ENCODE measurements around the gene GRID1.
"Not testable (repeated sequence)": the region's sequence is repeated elsewhere in the genome, so short reads cannot be mapped to it uniquely, and the experiment has no call there.

The GRID1 gene

GRCh38 chr10:85993840-85994507 is 372.6 kb downstream of the GRID1 start:
- DNase-seq (ENCODE audit: low read depth): no peak

- no peak for DNase-seq (ENCODE audit: low read depth)
Observed at GRCh38 chr10:85993140-85993539, 373.5 kb downstream of the GRID1 start.

GRCh38 chr10:85992324-85992723 is 374.3 kb downstream of the GRID1 start:
- no peak for DNase-seq (ENCODE audit: low read depth)

DNA sequence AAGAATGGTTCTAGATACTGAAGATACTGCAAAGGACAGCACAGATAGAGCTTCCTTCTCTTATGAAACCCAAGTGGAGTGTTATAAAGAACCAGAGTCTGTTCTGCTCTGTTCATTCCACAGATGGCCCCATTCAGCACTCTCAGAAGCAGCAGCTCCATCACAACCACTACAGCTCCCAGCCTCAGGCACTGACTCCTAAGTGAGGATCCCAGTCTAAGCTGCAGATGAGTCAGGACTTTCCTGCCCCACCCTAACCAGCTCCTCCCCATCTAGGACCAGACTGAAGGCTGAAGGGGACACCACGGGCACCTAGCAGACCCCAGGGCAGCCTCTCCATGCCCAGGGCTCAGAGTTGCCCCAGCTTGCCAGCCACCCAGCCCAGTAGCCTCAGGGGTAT is 379.8 kb downstream of the GRID1 start:
- no peak for DNase-seq (ENCODE audit: low read depth)

DNA sequence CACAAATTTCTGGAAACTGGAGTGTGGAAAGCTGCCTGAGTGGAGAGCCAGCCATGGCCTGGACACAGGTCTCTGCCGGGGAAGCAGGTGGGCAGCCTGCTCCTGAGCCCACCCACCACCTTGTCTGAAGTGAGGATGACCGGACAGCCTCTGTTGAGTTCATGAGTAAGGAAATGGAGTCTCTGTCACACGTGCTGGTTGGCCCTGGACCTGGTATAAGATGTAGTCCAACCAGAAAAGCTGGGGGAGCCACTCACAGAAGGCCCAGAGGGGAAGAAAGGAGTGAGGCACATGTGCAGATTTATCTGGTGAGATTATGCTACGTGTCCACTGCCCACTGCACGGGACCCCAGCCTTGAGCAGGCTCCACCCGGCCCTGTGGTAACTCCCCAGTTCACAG is 383.5 kb downstream of the GRID1 start:
- DNase-seq (ENCODE audit: low read depth): no peak

GRCh38 chr10:85979598-85979997 is 387.0 kb downstream of the GRID1 start:
- DNase-seq (ENCODE audit: low read depth): no peak

DNA sequence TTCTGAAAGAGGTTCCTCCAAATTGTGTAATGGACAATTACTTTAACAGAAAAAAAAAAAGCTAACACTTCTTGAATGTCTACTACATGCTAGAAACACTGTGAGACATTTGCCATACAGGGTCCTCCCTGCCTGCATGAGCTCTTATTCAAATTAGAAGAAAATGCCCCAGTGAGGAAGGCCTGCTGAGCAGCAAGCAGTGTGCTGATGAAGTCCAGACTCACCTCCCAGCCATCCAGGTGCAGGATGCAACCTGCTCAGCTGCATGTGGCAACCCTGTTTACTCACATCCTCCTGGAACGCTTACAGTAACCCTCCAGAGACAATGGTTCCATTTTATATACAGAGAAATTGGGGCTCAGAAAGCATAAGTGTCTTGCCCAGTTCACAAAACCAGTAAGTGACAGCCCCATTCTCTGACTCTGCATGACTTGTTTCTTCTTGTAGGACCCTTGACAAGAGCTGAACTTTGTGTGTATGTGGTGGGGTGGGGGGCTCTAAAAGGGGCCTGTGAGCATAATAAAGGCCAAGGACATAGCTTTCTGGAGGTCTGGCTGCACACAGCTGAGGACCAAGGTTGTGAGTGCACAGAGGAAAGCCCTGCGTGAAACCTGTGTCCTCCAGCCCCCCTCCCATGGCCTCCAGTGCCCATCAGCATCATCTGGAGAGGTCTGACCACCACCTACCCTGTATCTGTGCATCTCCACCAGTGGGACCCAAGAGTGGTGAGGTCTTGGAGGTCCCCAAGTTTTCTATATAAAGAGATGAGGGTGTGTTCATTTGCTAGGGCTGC is 387.8 kb downstream of the GRID1 start:
- no peak for DNase-seq (ENCODE audit: low read depth)

DNA sequence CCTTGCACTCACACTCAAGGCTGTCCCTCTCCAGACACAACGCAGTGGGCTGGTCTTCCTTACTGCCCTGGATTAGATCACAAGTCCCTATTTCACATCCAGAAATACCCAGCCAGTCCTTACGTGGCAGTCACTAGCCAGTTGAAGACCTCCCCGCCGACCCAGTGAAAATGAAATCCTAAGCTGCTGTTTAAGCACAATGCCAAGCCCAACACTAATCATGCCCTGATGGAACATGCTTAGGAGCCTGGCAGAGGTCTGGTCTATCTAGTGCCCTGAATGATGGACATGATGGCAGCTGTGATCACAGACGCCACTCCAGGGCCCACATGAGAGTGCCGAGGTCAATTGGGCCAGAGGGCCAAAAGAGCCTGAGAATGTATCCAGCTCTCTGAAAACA is 389.0 kb downstream of the GRID1 start:
- no peak for DNase-seq (ENCODE audit: low read depth)

GRCh38 chr10:85976267-85976793 is 390.3 kb downstream of the GRID1 start:
- DNase-seq (ENCODE audit: low read depth): no peak

DNA sequence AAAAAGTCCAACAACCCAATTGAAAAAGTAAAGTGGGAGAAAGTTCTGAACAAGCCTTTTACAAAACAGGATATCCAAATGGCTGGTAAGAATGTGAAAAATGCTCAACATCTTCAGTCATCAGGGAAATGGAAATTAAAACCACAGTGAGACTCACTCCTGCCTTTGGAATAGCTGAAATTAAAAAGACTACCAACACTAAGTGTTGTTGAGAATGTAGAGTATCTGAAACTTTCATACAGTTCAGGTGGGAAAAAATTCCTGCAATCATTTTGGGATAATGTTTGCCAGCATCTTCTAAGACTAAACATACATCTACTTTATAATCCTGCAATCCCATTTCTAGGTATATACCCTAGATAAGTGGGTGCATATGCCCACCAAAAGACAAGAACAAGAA is 395.1 kb downstream of the GRID1 start:
- DNase-seq (ENCODE audit: low read depth): no peak

DNA sequence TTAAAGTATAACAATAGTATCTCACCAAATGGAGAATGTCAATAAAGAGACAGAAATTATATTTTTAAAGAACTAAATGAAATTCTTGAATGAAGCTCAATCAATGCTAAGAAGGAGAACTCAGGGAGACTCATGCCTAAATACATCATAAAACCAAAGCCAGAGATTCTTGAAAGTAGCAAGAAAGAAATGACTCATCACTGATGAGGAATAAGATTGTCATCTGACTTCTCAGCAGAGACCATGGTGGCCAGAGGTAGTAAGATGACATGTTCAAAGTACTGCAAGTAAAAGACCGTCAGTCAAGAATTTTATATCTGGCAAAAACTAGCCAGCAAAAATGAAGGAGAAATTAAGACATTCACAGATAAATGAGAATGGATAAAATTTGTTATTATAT is 399.0 kb downstream of the GRID1 start:
- no peak for DNase-seq (ENCODE audit: low read depth)

DNA sequence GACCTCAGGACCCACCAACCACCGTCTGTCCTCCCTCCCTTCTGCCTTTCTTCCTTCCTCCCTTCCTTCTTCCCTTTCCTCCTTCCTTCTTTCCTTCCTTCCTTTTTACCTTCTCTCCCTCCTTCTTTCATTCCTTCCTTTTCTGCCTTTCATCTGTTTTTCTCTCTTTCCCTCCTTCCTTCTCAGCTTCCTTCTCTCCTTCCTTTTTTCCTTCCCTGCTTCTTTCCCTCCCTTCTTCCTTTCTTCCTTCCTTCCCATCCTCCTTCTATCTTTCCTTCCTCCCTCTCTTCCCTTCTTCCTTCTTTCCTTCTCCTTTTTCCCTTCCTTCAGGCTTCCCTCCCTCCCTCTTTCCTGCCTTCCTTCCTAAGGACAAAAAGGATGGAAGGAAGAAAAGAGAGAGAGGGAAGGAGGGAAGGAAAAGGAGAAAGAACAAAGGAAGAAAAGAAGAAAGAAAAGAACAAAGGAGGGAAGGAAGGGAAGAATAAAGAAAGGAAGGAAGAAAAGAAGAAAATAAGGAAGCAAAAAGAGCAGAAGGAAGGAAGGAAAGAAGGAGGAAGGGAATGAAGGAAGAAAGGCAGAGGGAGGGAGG is 405.0 kb downstream of the GRID1 start:
- no peak for DNase-seq (ENCODE audit: low read depth)

DNA sequence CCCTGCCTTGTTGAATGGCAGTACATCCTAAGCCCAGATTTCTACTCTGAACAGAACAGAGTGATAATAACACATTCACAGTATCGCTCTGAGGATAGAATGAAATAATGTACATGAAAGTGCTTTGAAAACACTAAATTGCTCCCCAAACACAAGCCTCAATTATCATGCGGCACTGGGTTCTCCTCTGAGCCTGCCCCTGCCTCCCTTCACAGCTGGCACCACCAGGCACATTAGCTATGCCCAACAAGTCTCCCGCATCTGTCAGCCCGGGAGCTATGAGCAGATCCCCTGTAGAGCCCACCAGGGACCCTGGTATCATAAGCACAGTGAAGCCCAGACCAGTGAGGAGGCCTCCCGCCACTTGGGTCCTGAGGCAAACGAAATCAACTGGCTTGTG is 405.5 kb downstream of the GRID1 start:
- no peak for DNase-seq (ENCODE audit: low read depth)

DNA sequence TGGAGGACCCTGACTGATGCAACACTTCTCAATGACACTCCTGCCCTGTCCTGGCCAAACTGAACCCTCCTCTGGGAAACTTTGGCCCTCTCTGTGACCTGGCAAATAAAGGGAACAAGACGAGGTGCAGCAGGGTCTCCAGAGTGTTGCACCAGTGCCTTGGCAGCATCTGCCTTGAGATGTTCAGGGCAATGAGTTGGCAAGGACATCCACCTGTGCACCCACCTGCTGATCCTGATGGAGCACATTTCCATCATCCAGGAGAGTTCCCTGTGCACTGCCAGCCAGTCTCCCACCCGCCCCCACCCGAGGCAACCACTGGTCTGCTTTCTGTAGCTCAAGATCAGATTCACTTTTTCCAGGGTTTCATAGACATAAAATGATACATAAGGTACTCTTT is 407.4 kb downstream of the GRID1 start:
- no peak for DNase-seq (ENCODE audit: low read depth)

DNA sequence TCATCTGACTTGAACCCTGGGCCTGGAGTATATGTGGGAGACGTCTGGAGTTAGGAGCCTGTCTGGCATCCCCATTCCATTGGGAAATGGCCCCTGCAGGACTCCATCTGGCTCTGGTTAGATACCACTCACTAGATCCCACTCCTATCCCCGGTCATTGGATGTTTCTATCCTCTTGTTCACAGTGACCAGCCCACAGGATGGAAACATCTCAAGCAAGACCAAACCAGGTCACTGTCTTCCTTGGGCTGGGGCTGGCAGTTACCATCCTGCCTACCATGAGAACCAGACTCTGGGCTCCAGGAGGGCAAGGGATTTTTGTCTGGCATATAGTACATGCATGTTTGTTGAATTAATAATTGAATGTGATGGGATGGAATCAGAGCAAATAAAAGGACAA is 415.7 kb downstream of the GRID1 start:
- no peak for DNase-seq (ENCODE audit: low read depth)

GRCh38 chr10:85946713-85947326 is 419.8 kb downstream of the GRID1 start:
- no peak for DNase-seq (ENCODE audit: low read depth)

GRCh38 chr10:85936161-85936560 is 430.4 kb downstream of the GRID1 start:
- DNase-seq (ENCODE audit: low read depth): no peak

GRCh38 chr10:85934586-85934985 is 432.0 kb downstream of the GRID1 start:
- DNase-seq (ENCODE audit: low read depth): no peak

DNA sequence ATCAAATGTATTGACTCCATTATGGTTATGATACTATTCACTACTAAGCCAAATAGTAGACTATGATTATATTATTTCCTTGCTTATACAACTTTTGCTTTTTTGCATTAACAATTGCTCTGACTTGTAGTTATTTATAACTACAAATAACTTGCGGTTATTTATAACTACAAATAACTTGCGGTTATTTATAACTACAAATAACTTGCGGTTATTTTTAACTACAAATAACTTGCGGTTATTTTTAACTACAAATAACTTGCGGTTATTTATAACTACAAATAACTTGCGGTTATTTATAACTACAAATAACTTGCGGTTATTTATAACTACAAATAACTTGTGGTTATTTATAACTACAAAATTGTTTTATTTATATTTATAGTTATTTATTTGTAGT is 436.6 kb downstream of the GRID1 start:
- DNase-seq (ENCODE audit: low read depth): not testable (repeated sequence)

DNA sequence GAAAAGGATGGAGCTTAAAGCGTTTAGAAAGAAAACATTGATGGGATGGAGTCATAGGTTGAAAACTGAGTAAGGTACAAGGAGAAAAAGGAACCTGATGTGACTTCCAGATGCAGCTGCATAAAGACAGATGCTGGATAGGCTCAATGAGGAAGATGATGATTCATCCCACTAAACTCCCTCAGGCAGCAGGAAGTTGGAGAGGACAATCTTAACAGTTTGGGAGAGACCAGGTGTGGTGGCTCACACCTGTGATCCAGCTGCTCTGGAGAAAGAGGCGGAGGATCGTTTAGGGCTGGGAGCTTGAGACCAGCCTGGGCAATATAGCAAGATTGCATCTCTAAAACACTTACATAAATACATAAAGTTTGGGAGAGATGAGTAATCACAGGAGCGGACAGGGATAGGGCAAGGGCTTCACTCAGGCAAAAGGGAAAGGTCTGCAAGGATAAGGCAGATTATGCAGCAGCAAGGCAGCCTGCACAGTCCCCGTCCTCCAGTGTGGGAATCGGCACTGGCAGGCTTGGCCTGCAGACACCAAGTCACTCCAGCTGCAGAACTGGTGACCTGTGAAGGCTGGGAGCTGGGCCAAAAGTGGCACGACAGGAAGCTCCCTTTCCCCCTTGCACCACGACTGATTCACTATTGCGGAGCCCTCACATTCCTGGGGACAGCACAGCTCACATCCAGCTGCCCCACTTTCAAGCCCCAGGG is 438.5 kb downstream of the GRID1 start:
- no peak for DNase-seq (ENCODE audit: low read depth)

- DNase-seq (ENCODE audit: low read depth): no peak
Observed at GRCh38 chr10:85926986-85927385, 439.6 kb downstream of the GRID1 start.

DNA sequence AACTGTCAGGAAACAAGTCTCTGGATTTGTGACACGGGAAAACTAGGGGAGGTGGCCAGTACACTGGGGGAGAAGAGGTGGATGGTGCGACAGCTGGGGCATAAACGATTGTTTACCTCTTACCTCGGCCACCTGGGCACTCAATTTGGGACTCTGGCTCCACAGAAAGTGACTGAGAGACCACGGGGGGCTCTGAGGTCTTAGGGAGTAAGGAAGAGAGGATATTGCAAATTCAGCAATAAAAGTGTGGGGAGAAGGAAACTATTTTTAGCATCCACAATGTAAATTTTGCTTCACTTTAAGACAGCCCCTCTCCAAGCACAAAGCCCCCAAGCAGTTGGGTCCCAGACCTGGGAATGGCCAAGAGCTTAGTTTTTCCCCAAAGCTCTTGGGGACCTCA is 440.5 kb downstream of the GRID1 start:
- DNase-seq (ENCODE audit: low read depth): no peak

Data from stimulated activated CD8-positive, alpha-beta memory T cell treated with anti-CD3 and anti-CD28 coated beads, Interleukin-4, amount 100 ng/mL, for 24 hours (primary cell).